OCI-LY7 (cell line): Measurements from ENCODE around the gene LRTM1. TPM values are rescaled to one million over a fixed set of nuclear protein-coding genes. Genes with fewer than 3 reads are reported as not detected.

Source experiments
- Bru-seq: library from RNA; stranded (reverse); fragments of 400-500 nt; gene quantifications from one replicate; lab custom pipeline; 2021; lab: Mats Ljungman, UMichigan
- BruChase-seq, 2 experiments: library from RNA; stranded (reverse); fragments of 400-500 nt; gene quantifications; one replicate each; lab custom pipeline; 2021; lab: Mats Ljungman, UMichigan
- BruUV-seq: library from RNA; stranded (reverse); fragments of 400-500 nt; replicated peaks from 2 replicates; lab custom pipeline; 2021; lab: Mats Ljungman, UMichigan
- CTCF ChIA-PET: fragments of 300-600 bp; sonication (Branson Sonifier 250); formaldehyde crosslinking; loops from one replicate; lab custom pipeline; 2022; ENCODE audit warnings: antibody characterized with exemption; ENCODE audit not compliant: unreplicated experiment; lab: Charles Lee
- POLR2A ChIA-PET: fragments of 300-600 bp; sonication (Branson Sonifier 250); formaldehyde crosslinking; loops from one replicate; lab custom pipeline; 2022; ENCODE audit warnings: antibody characterized with exemption; lab: Charles Lee
- DNase-seq: peaks from one replicate; pipeline ENCODE4 v3.0.0-alpha.2; 2015; ENCODE audit warnings: low spot score
- H2AFZ ChIP-seq: fragments of 200-600 bp; sonication (generic), shearing (Covaris generic); 2 replicates; pipeline ENCODE4 v1.6.1; 2014; ENCODE audit warnings: mild to moderate bottlenecking, antibody characterized with exemption, low read length, moderate library complexity
- H3K27ac ChIP-seq: fragments of 200-600 bp; sonication (generic); 2 replicates; pipeline ENCODE4 v1.5.1; 2014; ENCODE audit warnings: mixed run types, low read depth, mild to moderate bottlenecking, moderate library complexity, low read length, inconsistent platforms; ENCODE audit not compliant: poor library complexity, severe bottlenecking
- H3K36me3 ChIP-seq: fragments of 200-600 bp; sonication (generic); 2 replicates; pipeline ENCODE4 v1.6.1; 2014; ENCODE audit warnings: mild to moderate bottlenecking, antibody characterized with exemption, low read length, moderate library complexity, mixed read lengths; ENCODE audit not compliant: insufficient read depth
- H3K4me1 ChIP-seq: fragments of 200-600 bp; sonication (generic); 2 replicates; pipeline ENCODE4 v1.5.1; 2014; ENCODE audit warnings: mild to moderate bottlenecking, low read length; ENCODE audit not compliant: insufficient read depth, poor library complexity, severe bottlenecking
- H3K4me2 ChIP-seq: fragments of 200-600 bp; sonication (generic); 2 replicates; pipeline ENCODE4 v1.6.1; 2014; ENCODE audit warnings: mild to moderate bottlenecking, low read length
- H3K4me3 ChIP-seq: fragments of 200-600 bp; sonication (generic); 2 replicates; pipeline ENCODE4 v1.5.1; 2014; ENCODE audit warnings: mild to moderate bottlenecking, low read depth, low read length; ENCODE audit not compliant: poor library complexity, severe bottlenecking
- H3K79me2 ChIP-seq: fragments of 200-600 bp; sonication (generic); 2 replicates; pipeline ENCODE4 v1.6.1; 2016; ENCODE audit warnings: low read depth, mild to moderate bottlenecking, low read length, moderate library complexity, mixed read lengths; ENCODE audit not compliant: insufficient read depth
- H3K9me2 ChIP-seq: fragments of 200-600 bp; sonication (generic); 2 replicates; pipeline ENCODE4 v1.6.1; 2016; ENCODE audit warnings: mild to moderate bottlenecking, low read length, mixed read lengths; ENCODE audit not compliant: insufficient read depth
- H3K9me3 ChIP-seq: fragments of 200-600 bp; sonication (generic); 2 replicates; pipeline ENCODE4 v1.6.1; 2014; ENCODE audit warnings: mild to moderate bottlenecking, mixed run types, low read length, mixed read lengths
- H4K20me1 ChIP-seq: fragments of 200-600 bp; sonication (generic); 2 replicates; pipeline ENCODE4 v1.6.1; 2014; ENCODE audit warnings: mild to moderate bottlenecking, antibody characterized with exemption, low read length, moderate library complexity, mixed read lengths; ENCODE audit not compliant: insufficient read depth
- CTCF ChIP-seq: fragments of 200-600 bp; sonication (generic); conservative IDR thresholded peaks from 2 replicates; pipeline ENCODE4 v1.5.1; 2014; ENCODE audit warnings: mild to moderate bottlenecking, antibody characterized with exemption, low read length, moderate library complexity, mixed read lengths
- EZH2phosphoT487 ChIP-seq: fragments of 200-600 bp; sonication (generic); IDR thresholded peaks from 2 replicates; pipeline ENCODE4 v1.6.1; 2018; ENCODE audit warnings: low read depth, borderline replicate concordance, mild to moderate bottlenecking, mixed run types, antibody characterized with exemption, low read length, moderate library complexity, mixed read lengths
- intact Hi-C: fragments of 100-400 bp; cut with micrococcal nuclease; formaldehyde crosslinking; loops from one replicate; pipeline ENCODE4 v1.10.0; 2022; ENCODE audit not compliant: unreplicated experiment
- long read RNA-seq: library from polyadenylated mRNA; stranded (forward); transcript quantifications from one replicate; pipeline ENCODE4 v2.0.0, GENCODE V29; 2022
- total RNA-seq, 2 experiments: library from RNA; depleted of rRNA in 1 of 2; stranded (reverse); fragments of >200 nt in 1 of 2; shearing (Covaris generic) in 1 of 2; gene quantifications; 2 replicates each; pipeline ENCODE4 v1.2.3, GENCODE V29; 2014 to 2022

The LRTM1 gene
- total RNA-seq (2014; rRNA removed; shearing (Covaris generic)) (not detected in 2 replicates), total RNA-seq (2022) (not detected in 2 replicates), Bru-seq, nascent RNA (not detected), BruChase-seq, experiment 1, labeled RNA remaining after a 6-hour chase (not detected), BruChase-seq, experiment 2, labeled RNA remaining after a 2-hour chase (not detected)
- long read RNA-seq = 0 reads

GRCh38 chr3:54928046-54928770, at the start of gene LRTM1:
TSS of gene LRTM1 (minus strand) at chr3:54928059. CDS start at chr3:54927911, 148 bp downstream.
- no peak within 1 kb of the TSS for H3K4me2 ChIP-seq
- no peaks in the 10 kb centered on the region for H3K9me3 ChIP-seq
- H3K9me2 ChIP-seq = no peaks in the 10 kb centered on the region
- no peaks in the 10 kb centered on the region for H3K36me3 ChIP-seq
- H3K79me2 ChIP-seq = no peaks in the 10 kb centered on the region
- TF ChIP-seq CTCF (no peak), EZH2phosphoT487 (no peak)
- H3K27ac ChIP-seq = no peak within 1 kb of the TSS
- no peak for DNase-seq
- no peaks in the 10 kb centered on the region for H3K4me1 ChIP-seq
- no peaks in the 10 kb centered on the region for H4K20me1 ChIP-seq
- ChIA-PET POLR2A (no interaction called here), CTCF (no interaction called here)
- H3K4me3 ChIP-seq = no peak within 1 kb of the TSS
- no peak within 1 kb of the TSS for H2AFZ ChIP-seq
- intact Hi-C loops = no loop called here
- no TSS peak for BruUV-seq

- H3K9me3 ChIP-seq = no peaks in the 10 kb centered on the region
- H3K4me2 ChIP-seq = no peak overlapping the region
- H2AFZ ChIP-seq = no peak overlapping the region
- no peak for DNase-seq
- ChIA-PET POLR2A (interaction anchor here (0.5 kb wide), 1 partner anchor 242 kb away, joined by 4 read pairs; no protein-coding TSS in a partner anchor), CTCF (no interaction called here)
- H3K36me3 ChIP-seq = no peaks in the 10 kb centered on the region
- H3K79me2 ChIP-seq = no peaks in the 10 kb centered on the region
- TF ChIP-seq EZH2phosphoT487 (no peak), CTCF (no peak)
- H3K4me3 ChIP-seq = no peak overlapping the region
- H4K20me1 ChIP-seq = no peaks in the 10 kb centered on the region
- H3K4me1 ChIP-seq = no peaks in the 10 kb centered on the region
- no peak overlapping the region for H3K27ac ChIP-seq
- intact Hi-C loops = no loop called here
- no peaks in the 10 kb centered on the region for H3K9me2 ChIP-seq
- BruUV-seq = no TSS peak
These were observed 49.6 kb upstream of the LRTM1 start for GRCh38 chr3:54977439-54977838.

- BruUV-seq = no TSS peak
These were observed 43.0 kb upstream of the LRTM1 start for GRCh38 chr3:54970895-54971294.

More at GRCh38 chr3:54970895-54971294, 43.0 kb upstream of the LRTM1 start:
- CTCF ChIA-PET = no interaction called here
- no peak for TF ChIP-seq CTCF
- no peak for TF ChIP-seq EZH2phosphoT487
- Histone ChIP-seq H3K79me2 (no peaks in the 10 kb centered on the region), H3K4me3 (no peak overlapping the region), H3K9me2 (no peaks in the 10 kb centered on the region), H4K20me1 (no peaks in the 10 kb centered on the region), H3K4me2 (no peak overlapping the region), H3K27ac (no peak overlapping the region), H3K36me3 (no peaks in the 10 kb centered on the region), H3K9me3 (no peaks in the 10 kb centered on the region), H2AFZ (no peak overlapping the region), H3K4me1 (no peaks in the 10 kb centered on the region)
- POLR2A ChIA-PET = no interaction called here
- intact Hi-C loops = no loop called here
- DNase-seq = no peak
